ENCODE results near the gene NTM.

DNA sequence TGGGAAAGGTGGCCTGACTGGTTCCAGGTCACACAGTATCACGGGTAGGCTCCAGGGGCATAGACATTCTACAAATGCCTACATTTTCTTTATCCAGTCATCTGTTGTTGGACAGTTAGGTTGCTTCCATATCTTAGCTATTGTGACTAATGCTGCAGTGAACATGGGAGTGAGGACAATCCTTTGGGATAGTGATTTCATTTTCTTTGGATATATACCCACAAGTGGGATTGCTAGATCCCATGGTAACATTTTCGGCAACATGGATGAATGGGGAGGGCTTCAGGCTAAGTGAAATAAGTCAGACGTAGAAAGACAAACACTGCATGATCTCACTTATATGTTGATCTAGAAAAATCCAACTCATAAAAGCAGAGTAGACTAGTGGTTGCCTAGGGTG is 744.3 kb downstream of the NTM start:
- TF ChIP-seq, protein P1, sequence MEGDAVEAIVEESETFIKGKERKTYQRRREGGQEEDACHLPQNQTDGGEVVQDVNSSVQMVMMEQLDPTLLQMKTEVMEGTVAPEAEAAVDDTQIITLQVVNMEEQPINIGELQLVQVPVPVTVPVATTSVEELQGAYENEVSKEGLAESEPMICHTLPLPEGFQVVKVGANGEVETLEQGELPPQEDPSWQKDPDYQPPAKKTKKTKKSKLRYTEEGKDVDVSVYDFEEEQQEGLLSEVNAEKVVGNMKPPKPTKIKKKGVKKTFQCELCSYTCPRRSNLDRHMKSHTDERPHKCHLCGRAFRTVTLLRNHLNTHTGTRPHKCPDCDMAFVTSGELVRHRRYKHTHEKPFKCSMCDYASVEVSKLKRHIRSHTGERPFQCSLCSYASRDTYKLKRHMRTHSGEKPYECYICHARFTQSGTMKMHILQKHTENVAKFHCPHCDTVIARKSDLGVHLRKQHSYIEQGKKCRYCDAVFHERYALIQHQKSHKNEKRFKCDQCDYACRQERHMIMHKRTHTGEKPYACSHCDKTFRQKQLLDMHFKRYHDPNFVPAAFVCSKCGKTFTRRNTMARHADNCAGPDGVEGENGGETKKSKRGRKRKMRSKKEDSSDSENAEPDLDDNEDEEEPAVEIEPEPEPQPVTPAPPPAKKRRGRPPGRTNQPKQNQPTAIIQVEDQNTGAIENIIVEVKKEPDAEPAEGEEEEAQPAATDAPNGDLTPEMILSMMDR (IDR thresholded peaks at IDR 0.05) = no peak
- no peak for TF ChIP-seq EP300 (IDR thresholded peaks at IDR 0.05)
- TF ChIP-seq POLR2A (IDR thresholded peaks at IDR 0.05) = no peak
- no peak for TF ChIP-seq POLR2AphosphoS5 (IDR thresholded peaks at IDR 0.05)
